Measurements from ENCODE around the gene EZR.

EZR gene

DNA sequence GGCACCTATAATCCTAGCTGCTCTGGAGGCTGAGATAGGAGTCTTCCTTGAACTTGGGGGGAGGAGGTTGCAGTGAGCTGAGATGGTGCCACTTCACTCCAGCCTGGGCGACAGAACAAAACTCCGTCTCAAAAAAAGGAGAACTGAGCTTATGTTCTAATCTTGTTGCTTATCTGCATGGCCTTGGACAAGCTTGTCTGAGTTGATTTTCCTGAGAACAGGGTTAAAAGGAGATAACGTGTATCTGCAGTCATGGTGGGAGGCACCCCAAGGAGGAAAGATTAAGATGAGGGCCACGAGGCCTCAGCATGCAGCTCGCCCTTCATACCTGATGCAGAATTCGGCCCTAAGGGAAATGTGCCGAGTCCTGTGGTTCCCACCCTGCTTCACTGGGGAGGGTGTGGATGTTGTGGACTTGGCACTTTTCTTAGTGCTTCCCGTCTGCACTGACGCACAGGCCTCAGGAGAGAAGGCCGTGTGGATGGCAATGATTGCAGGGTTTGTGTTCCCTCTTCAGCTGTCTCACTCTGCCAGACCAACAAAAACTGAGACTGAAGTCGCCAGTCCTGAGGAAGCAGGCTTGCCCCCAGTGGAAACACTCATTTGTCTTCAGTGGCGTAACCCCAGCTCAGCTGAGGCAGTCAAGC, 56.3 kb downstream of the EZR start:
- no peaks in the 10 kb centered on the region for H3K9me3 ChIP-seq (ENCODE audit: control insufficient read depth in 1 of 2, low read length in 2 of 2)
- peaks cover 6 to 13% of the 10 kb centered on the region in 2 donors for H3K4me1 ChIP-seq (ENCODE audit: control insufficient read depth in 1 of 2, insufficient read depth in 2 of 2, low read length in 2 of 2)
- peaks cover 14 to 42% of the 10 kb centered on the region in 2 donors for H3K36me3 ChIP-seq (ENCODE audit: control insufficient read depth in 1 of 2, insufficient read depth in 2 of 2, low read length in 2 of 2)
- no peaks in the 10 kb centered on the region for H3K27me3 ChIP-seq (ENCODE audit: control insufficient read depth in 1 of 2, insufficient read depth in 2 of 2, low read length in 2 of 2)
- no peak overlapping the region for H3K27ac ChIP-seq (ENCODE audit: low read depth, low read length)
- no peak overlapping the region for H3K4me3 ChIP-seq (ENCODE audit: low read depth in 1 of 2, low read length in 2 of 2)
- peak overlapping the region in 1 of 2 donors; percentile 2 for H3K9ac ChIP-seq (ENCODE audit: low read depth in 1 of 2, low read length in 2 of 2)

DNA sequence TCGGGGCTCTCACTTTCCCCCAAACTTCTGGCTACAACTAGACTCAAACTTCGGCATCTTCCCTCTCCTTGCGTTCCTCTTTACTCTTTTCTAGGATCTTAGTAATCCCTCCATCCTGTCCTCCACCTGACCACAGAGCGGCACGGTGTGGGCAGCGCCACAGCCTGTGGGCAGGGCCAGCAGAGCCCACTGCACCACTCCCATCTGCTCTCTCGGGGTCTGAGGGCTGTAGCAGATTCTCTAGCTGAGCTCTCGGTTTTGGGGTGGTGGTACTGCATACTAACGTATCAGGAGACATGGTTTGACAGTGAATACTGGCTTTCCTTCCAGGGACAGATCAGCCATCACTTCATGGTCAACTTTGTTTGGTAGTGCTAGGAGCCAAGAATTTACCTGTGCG, 57.4 kb downstream of the EZR start:
- peaks cover 6 to 13% of the 10 kb centered on the region in 2 donors for H3K4me1 ChIP-seq (ENCODE audit: control insufficient read depth in 1 of 2, insufficient read depth in 2 of 2, low read length in 2 of 2)
- no peak overlapping the region for H3K4me3 ChIP-seq (ENCODE audit: low read depth in 1 of 2, low read length in 2 of 2)
- no peaks in the 10 kb centered on the region for H3K9me3 ChIP-seq (ENCODE audit: control insufficient read depth in 1 of 2, low read length in 2 of 2)
- H3K27me3 ChIP-seq (ENCODE audit: control insufficient read depth in 1 of 2, insufficient read depth in 2 of 2, low read length in 2 of 2): no peaks in the 10 kb centered on the region
- H3K9ac ChIP-seq (ENCODE audit: low read depth in 1 of 2, low read length in 2 of 2): no peak overlapping the region
- H3K36me3 ChIP-seq (ENCODE audit: control insufficient read depth in 1 of 2, insufficient read depth in 2 of 2, low read length in 2 of 2): peaks cover 8 to 31% of the 10 kb centered on the region in 2 donors
- no peak overlapping the region for H3K27ac ChIP-seq (ENCODE audit: low read depth, low read length)

DNA sequence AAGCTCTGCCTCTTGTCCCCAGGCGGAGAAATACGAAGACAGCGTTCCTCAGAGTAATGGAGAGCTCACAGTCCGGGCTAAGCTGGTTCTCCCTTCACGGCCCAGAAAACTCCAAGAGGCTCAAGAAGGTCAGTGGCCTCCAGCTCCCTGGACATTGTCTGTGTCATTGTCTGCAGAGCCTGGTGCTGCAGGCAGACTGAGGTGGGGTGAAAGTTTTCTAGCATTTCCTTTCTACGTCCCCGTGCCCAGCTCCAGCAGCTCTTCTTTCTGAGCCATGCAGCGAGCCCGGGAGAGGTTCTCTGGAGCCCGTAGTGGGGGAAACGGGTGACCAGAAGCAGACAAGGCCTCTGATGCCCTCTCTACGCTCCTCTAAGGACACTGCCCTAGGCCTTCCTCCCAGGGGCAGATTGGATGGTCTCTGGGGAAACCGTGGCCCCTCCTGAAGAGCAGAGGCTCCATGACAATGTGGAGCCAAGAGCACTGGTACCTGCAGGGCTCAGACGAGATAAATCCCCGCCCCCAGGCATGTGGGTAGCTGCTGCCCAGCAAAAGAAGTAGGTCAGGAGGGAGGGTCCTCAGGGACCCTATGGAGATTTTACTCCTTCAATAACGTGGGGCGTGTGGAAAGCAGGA, 58.4 kb downstream of the EZR start:
- no peak overlapping the region for H3K4me3 ChIP-seq (ENCODE audit: low read depth in 1 of 2, low read length in 2 of 2)
- H3K27me3 ChIP-seq (ENCODE audit: control insufficient read depth in 1 of 2, insufficient read depth in 2 of 2, low read length in 2 of 2): no peaks in the 10 kb centered on the region
- H3K9me3 ChIP-seq (ENCODE audit: control insufficient read depth in 1 of 2, low read length in 2 of 2): no peaks in the 10 kb centered on the region
- H3K9ac ChIP-seq (ENCODE audit: low read depth in 1 of 2, low read length in 2 of 2): no peak overlapping the region
- peaks cover 6 to 21% of the 10 kb centered on the region in 2 donors for H3K36me3 ChIP-seq (ENCODE audit: control insufficient read depth in 1 of 2, insufficient read depth in 2 of 2, low read length in 2 of 2)
- H3K4me1 ChIP-seq (ENCODE audit: control insufficient read depth in 1 of 2, insufficient read depth in 2 of 2, low read length in 2 of 2): peaks cover 6 to 13% of the 10 kb centered on the region in 2 donors
- H3K27ac ChIP-seq (ENCODE audit: low read depth, low read length): no peak overlapping the region

DNA sequence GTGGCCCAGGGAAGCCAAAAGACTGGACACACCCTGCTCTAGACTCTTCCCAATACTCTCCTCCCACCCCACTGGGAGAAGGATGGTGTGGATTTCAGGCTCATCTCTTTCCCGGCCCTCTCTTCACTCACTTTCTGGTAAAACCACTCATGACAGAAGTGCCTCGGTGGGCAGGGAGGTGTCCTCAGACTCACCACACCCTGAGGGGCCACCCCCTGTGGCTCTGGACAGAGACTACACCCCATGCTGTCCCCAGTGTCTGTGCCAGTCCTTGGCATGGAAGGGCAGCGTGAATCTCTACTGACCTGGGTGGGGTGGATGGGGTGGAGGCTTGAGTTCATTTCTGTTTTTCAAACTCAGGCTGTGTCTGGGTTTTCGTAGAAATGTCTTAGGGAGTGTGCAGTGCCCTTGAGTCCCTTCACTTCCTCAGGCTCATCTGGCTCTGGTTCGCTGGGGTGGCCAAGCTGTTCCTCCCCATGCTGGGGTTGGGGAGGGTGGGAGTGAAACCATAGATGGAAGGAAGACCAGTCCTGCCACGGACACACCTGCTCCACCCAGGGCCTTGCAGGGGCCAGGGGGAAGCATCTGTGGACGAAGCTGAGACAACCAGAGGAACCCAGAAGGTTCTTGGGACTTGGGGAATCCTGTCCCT, 59.1 kb downstream of the EZR start:
- Histone ChIP-seq H3K4me3 (ENCODE audit: low read depth in 1 of 2, low read length in 2 of 2) (no peak overlapping the region), H3K9ac (ENCODE audit: low read depth in 1 of 2, low read length in 2 of 2) (no peak overlapping the region), H3K36me3 (ENCODE audit: control insufficient read depth in 1 of 2, insufficient read depth in 2 of 2, low read length in 2 of 2) (peaks cover 5 to 14% of the 10 kb centered on the region in 2 donors), H3K27ac (ENCODE audit: low read depth, low read length) (no peak overlapping the region), H3K27me3 (ENCODE audit: control insufficient read depth in 1 of 2, insufficient read depth in 2 of 2, low read length in 2 of 2) (no peaks in the 10 kb centered on the region), H3K9me3 (ENCODE audit: control insufficient read depth in 1 of 2, low read length in 2 of 2) (no peaks in the 10 kb centered on the region), H3K4me1 (ENCODE audit: control insufficient read depth in 1 of 2, insufficient read depth in 2 of 2, low read length in 2 of 2) (peaks cover 6 to 13% of the 10 kb centered on the region in 2 donors)

DNA sequence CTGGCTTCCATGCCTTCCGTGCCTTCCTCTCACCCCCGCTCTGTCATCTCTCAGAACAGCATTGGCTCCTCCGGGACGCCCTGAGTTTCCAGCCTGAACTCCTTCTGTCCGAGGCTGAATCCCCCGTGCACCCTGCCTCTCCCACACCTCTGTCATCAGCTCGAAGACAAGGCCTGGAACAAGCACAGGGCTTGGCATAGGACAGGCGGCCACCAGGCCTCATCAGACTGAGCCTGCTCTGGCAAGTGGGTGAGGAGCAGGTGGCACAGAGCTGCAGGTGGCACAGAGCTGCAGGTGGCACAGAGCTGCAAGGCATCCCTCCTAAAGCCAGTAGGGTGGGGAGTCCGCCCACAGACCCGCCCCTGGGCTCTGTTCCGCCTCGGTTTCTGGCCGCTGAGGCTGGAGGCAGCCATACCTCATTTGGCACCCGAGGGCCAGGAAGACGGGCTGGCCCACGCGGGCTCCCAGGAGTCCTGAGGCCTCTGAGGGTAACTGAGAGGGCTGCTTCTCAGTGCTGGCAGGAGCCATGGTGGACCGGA, 60.2 kb downstream of the EZR start:
- no peak overlapping the region for H3K27ac ChIP-seq (ENCODE audit: low read depth, low read length)
- peaks cover under 1 to 11% of the 10 kb centered on the region in 2 donors for H3K4me1 ChIP-seq (ENCODE audit: control insufficient read depth in 1 of 2, insufficient read depth in 2 of 2, low read length in 2 of 2)
- H3K4me3 ChIP-seq (ENCODE audit: low read depth in 1 of 2, low read length in 2 of 2): no peak overlapping the region
- H3K9ac ChIP-seq (ENCODE audit: low read depth in 1 of 2, low read length in 2 of 2): no peak overlapping the region
- H3K27me3 ChIP-seq (ENCODE audit: control insufficient read depth in 1 of 2, insufficient read depth in 2 of 2, low read length in 2 of 2): no peaks in the 10 kb centered on the region
- peaks cover 0 to 4% of the 10 kb centered on the region in 2 donors for H3K36me3 ChIP-seq (ENCODE audit: control insufficient read depth in 1 of 2, insufficient read depth in 2 of 2, low read length in 2 of 2)
- H3K9me3 ChIP-seq (ENCODE audit: control insufficient read depth in 1 of 2, low read length in 2 of 2): no peaks in the 10 kb centered on the region

DNA sequence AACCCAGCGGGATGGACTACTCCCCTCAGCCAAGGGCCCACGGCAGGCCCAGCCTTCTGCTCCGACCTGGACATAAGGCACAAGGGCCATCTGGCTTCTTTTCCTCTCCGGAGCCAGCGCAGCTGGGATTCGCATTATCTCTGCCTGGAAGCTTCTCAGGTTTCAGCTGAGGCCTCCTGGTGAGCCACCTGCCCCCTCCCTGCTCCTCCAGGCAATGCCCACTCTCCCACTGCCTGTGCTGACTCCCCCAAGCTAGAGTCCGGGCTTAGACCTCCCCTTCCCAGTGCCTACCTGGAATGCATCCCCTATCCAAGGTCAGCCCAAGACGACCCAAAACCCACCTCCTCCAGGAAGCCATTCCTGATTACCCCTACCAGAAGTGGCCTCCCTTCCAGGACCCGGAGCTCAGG, 60.7 kb downstream of the EZR start:
- peaks cover 0 to 7% of the 10 kb centered on the region in 2 donors for H3K4me1 ChIP-seq (ENCODE audit: control insufficient read depth in 1 of 2, insufficient read depth in 2 of 2, low read length in 2 of 2)

DNA sequence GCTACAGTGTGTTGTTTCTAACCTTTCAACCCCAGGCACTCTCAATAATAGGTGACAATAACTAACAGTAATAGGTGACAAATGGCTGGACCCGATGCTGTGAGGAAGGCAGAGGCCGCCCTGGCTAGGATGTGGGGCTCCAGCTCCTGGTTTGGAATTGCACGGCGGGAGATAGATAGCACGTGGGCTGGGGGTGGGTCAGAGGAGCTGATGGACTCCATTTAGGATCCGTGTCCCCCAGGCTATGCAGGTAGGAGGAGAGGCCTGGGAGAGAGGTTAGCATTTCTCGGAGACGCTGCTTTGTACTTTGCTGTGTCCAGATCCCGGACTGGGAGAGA, 61.4 kb downstream of the EZR start:
- Histone ChIP-seq H3K9ac (ENCODE audit: low read depth in 1 of 2, low read length in 2 of 2) (no peak overlapping the region), H3K27me3 (ENCODE audit: control insufficient read depth in 1 of 2, insufficient read depth in 2 of 2, low read length in 2 of 2) (no peaks in the 10 kb centered on the region), H3K4me3 (ENCODE audit: low read depth in 1 of 2, low read length in 2 of 2) (no peak overlapping the region), H3K36me3 (ENCODE audit: control insufficient read depth in 1 of 2, insufficient read depth in 2 of 2, low read length in 2 of 2) (no peaks in the 10 kb centered on the region), H3K4me1 (ENCODE audit: control insufficient read depth in 1 of 2, insufficient read depth in 2 of 2, low read length in 2 of 2) (peaks cover 2 to 4% of the 10 kb centered on the region in 2 donors), H3K9me3 (ENCODE audit: control insufficient read depth in 1 of 2, low read length in 2 of 2) (no peaks in the 10 kb centered on the region), H3K27ac (ENCODE audit: low read depth, low read length) (no peak overlapping the region)

More for the DNA sequence above, 60.7 kb downstream of the EZR start:
- no peak overlapping the region for H3K9ac ChIP-seq (ENCODE audit: low read depth in 1 of 2, low read length in 2 of 2)
- H3K36me3 ChIP-seq (ENCODE audit: control insufficient read depth in 1 of 2, insufficient read depth in 2 of 2, low read length in 2 of 2): no peaks in the 10 kb centered on the region
- H3K4me3 ChIP-seq (ENCODE audit: low read depth in 1 of 2, low read length in 2 of 2): no peak overlapping the region
- H3K9me3 ChIP-seq (ENCODE audit: control insufficient read depth in 1 of 2, low read length in 2 of 2): no peaks in the 10 kb centered on the region
- H3K27me3 ChIP-seq (ENCODE audit: control insufficient read depth in 1 of 2, insufficient read depth in 2 of 2, low read length in 2 of 2): no peaks in the 10 kb centered on the region
- no peak overlapping the region for H3K27ac ChIP-seq (ENCODE audit: low read depth, low read length)

DNA sequence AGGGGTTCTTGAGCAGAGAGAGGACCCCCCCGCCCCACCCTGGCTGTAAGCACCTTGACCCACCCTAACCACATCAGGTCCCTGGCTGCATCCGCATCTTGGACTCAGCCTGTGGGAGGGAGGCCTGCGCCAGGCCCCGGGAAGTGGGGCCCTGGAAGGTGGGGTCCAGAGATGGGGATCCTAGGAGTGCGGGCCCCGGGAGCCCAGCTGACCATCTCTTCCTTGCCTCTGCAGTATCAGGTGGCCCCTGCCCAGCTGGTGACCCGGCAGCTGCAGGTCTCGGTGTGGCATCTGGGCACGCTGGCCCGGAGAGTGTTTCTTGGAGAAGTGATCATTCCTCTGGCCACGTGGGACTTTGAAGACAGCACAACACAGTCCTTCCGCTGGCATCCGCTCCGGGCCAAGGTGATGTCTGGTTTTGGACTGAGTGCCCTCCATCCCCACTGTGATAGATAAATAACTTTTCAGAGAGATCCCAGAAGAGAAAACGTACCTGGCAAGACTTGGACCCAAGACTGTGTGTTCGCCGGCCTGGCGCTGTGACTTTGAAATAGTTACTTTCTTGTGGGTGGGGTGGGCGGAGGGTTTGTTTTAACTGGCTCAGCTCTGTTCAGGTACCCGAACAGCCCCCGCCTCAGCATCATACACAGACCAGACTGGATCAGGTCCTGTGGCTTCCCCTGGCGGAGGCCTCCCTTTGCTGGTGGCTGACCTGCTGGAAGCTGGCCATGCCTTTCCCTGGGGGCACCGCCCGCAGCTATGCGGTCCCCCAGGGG, 62.0 kb downstream of the EZR start:
- H3K27me3 ChIP-seq (ENCODE audit: control insufficient read depth in 1 of 2, insufficient read depth in 2 of 2, low read length in 2 of 2): no peaks in the 10 kb centered on the region
- no peak overlapping the region for H3K4me3 ChIP-seq (ENCODE audit: low read depth in 1 of 2, low read length in 2 of 2)
- peaks cover 7 to 9% of the 10 kb centered on the region in 2 donors for H3K4me1 ChIP-seq (ENCODE audit: control insufficient read depth in 1 of 2, insufficient read depth in 2 of 2, low read length in 2 of 2)
- no peak overlapping the region for H3K9ac ChIP-seq (ENCODE audit: low read depth in 1 of 2, low read length in 2 of 2)
- H3K27ac ChIP-seq (ENCODE audit: low read depth, low read length): no peak overlapping the region
- no peaks in the 10 kb centered on the region for H3K9me3 ChIP-seq (ENCODE audit: control insufficient read depth in 1 of 2, low read length in 2 of 2)
- H3K36me3 ChIP-seq (ENCODE audit: control insufficient read depth in 1 of 2, insufficient read depth in 2 of 2, low read length in 2 of 2): no peaks in the 10 kb centered on the region

DNA sequence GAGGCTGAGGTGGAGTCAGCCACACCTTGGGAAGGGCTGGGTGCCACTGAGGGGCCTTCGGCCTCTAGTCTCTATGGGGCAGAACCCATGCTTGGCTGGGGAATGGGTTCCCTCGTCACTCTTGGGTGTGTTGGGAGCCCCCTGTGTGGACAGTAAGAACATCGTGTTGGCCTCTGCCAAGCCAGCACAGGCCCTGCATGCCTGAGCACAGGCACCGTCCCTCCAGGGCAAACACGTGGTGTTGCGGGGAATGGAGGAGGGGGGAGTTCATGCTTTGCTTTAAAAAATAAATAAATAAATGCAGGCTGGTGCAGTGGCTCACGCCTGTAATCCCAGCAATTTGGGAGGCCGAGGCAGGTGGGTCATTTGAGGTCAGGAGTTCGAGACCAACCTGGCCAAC, 63.0 kb downstream of the EZR start:
- H3K4me3 ChIP-seq (ENCODE audit: low read depth in 1 of 2, low read length in 2 of 2): no peak overlapping the region
- no peak overlapping the region for H3K9ac ChIP-seq (ENCODE audit: low read depth in 1 of 2, low read length in 2 of 2)
- H3K9me3 ChIP-seq (ENCODE audit: control insufficient read depth in 1 of 2, low read length in 2 of 2): no peaks in the 10 kb centered on the region
- peaks cover 11 to 15% of the 10 kb centered on the region in 2 donors for H3K4me1 ChIP-seq (ENCODE audit: control insufficient read depth in 1 of 2, insufficient read depth in 2 of 2, low read length in 2 of 2)
- H3K36me3 ChIP-seq (ENCODE audit: control insufficient read depth in 1 of 2, insufficient read depth in 2 of 2, low read length in 2 of 2): no peaks in the 10 kb centered on the region
- no peak overlapping the region for H3K27ac ChIP-seq (ENCODE audit: low read depth, low read length)
- no peaks in the 10 kb centered on the region for H3K27me3 ChIP-seq (ENCODE audit: control insufficient read depth in 1 of 2, insufficient read depth in 2 of 2, low read length in 2 of 2)
